Spleen (tissue), 7 donors: Measurements from ENCODE around the gene DNHD1.

Experiments
- POLR2A ChIP-seq, 3 donors: fragments of 450-650 bp; IDR thresholded peaks; one replicate each; pipeline ENCODE4 v1.5.1; 2017; ENCODE audit warnings: antibody characterized with exemption in 3 of 3, mild to moderate bottlenecking in 1 of 3
- POLR2AphosphoS5 ChIP-seq, 3 donors: sonication (generic); formaldehyde crosslinking; IDR thresholded peaks; one replicate each; pipeline ENCODE4 v1.5.1; 2017; ENCODE audit warnings: antibody characterized with exemption in 3 of 3
- TF ChIP-seq, protein P1 (sequence below), 11 experiments: fragments of 200-600 bp in 7 of 11; fragments of 450-650 bp in 4 of 11; sonication (generic) in 4 of 11; IDR thresholded peaks in 8 of 11; conservative IDR thresholded peaks in 3 of 11; 1 replicate in 7 of 11; 2 replicates in 4 of 11; pipeline versions ENCODE4 v1.4.0 to v1.8.0; 2016 to 2021; ENCODE audit warnings: antibody characterized with exemption in 11 of 11, inconsistent platforms in 4 of 11, mild to moderate bottlenecking in 1 of 11
- donor health status: DM: no; HTN: no; CAD: no; lungs with moderate emphysema.
- donor health status: DM: no; HTN: no; CAD: no.
- donor health status: DM: no; HTN: no; CAD: no.

- TF ChIP-seq, protein P1, sequence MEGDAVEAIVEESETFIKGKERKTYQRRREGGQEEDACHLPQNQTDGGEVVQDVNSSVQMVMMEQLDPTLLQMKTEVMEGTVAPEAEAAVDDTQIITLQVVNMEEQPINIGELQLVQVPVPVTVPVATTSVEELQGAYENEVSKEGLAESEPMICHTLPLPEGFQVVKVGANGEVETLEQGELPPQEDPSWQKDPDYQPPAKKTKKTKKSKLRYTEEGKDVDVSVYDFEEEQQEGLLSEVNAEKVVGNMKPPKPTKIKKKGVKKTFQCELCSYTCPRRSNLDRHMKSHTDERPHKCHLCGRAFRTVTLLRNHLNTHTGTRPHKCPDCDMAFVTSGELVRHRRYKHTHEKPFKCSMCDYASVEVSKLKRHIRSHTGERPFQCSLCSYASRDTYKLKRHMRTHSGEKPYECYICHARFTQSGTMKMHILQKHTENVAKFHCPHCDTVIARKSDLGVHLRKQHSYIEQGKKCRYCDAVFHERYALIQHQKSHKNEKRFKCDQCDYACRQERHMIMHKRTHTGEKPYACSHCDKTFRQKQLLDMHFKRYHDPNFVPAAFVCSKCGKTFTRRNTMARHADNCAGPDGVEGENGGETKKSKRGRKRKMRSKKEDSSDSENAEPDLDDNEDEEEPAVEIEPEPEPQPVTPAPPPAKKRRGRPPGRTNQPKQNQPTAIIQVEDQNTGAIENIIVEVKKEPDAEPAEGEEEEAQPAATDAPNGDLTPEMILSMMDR (IDR thresholded peaks at IDR 0.05 in 8 of 11, conservative IDR thresholded peaks at IDR 0.05 in 3 of 11) = no peak
- peak; percentile 8 to 71 (median 69) for TF ChIP-seq POLR2A (IDR thresholded peaks at IDR 0.05)
- peak; percentile 70 to 99 (median 90) for TF ChIP-seq POLR2AphosphoS5 (IDR thresholded peaks at IDR 0.05)
Observed at GRCh38 chr11:6619004-6619745, 122.1 kb downstream of the DNHD1 start, which contains the start of gene TPP1.
